Naive thymus-derived CD4-positive, alpha-beta T cell (primary cell): ENCODE data around the gene NID1. TPM values are rescaled to one million over a fixed set of nuclear protein-coding genes. Genes with fewer than 3 reads are reported as not detected.
"Not testable (repeated sequence)": the region's sequence is repeated elsewhere in the genome, so short reads cannot be mapped to it uniquely, and the experiment has no call there.

Source experiments
- ATAC-seq: fragments of 150-1000 bp; cut with Tn5 transposase; 2 replicates; pipeline ENCODE4 v1.10.0; 2021; ENCODE audit warnings: mild to moderate bottlenecking, moderate library complexity
- CTCF ChIA-PET: fragments of 350-600 bp; sonication (Branson Sonifier 250); formaldehyde crosslinking; loops from one replicate; lab custom pipeline; 2021; ENCODE audit warnings: antibody characterized with exemption; lab: Charles Lee
- POLR2A ChIA-PET: fragments of 350-600 bp; sonication (Branson Sonifier 250); formaldehyde crosslinking; loops from one replicate; lab custom pipeline; 2021; ENCODE audit warnings: antibody characterized with exemption, inconsistent platforms; lab: Charles Lee
- DNase-seq, 9 donors: peaks; one replicate each; pipeline versions ENCODE4 v3.0.0 to v3.0.0-alpha.2; 2020 to 2022; ENCODE audit warnings: mixed read lengths in 1 of 9
- H3K27ac ChIP-seq: one replicate; pipeline ENCODE4 v1.7.0; 2013; ENCODE audit warnings: mild to moderate bottlenecking, low read depth, low read length, moderate library complexity
- H3K27me3 ChIP-seq, 2 donors: one replicate each; pipeline ENCODE4 v1.7.0; 2013; ENCODE audit warnings: low read length in 2 of 2, mild to moderate bottlenecking in 2 of 2, moderate library complexity in 2 of 2; ENCODE audit not compliant: control insufficient read depth in 2 of 2, insufficient read depth in 2 of 2
- H3K36me3 ChIP-seq, 3 experiments: 1 replicate in 2 of 3; 2 replicates in 1 of 3; pipeline ENCODE4 v1.7.0; 2013; ENCODE audit warnings: low read length in 3 of 3, mild to moderate bottlenecking in 3 of 3, moderate library complexity in 1 of 3; ENCODE audit not compliant: insufficient read depth in 3 of 3, control insufficient read depth in 2 of 3
- H3K4me1 ChIP-seq, 2 donors: one replicate each; pipeline ENCODE4 v1.7.0; 2013; ENCODE audit warnings: low read length in 2 of 2, mild to moderate bottlenecking in 2 of 2, moderate library complexity in 1 of 2; ENCODE audit not compliant: control insufficient read depth in 2 of 2, insufficient read depth in 2 of 2
- H3K4me3 ChIP-seq: 2 replicates; pipeline ENCODE4 v1.7.0; 2013; ENCODE audit warnings: mild to moderate bottlenecking, low read length
- H3K9me3 ChIP-seq, 3 experiments: 1 replicate in 2 of 3; 2 replicates in 1 of 3; pipeline ENCODE4 v1.7.0; 2013; ENCODE audit warnings: low read length in 3 of 3; ENCODE audit not compliant: control insufficient read depth in 2 of 3
- H3K27ac Mint-ChIP-seq, 9 donors: one replicate each; pipeline ENCODE4 v1.8.0; 2020 to 2022; ENCODE audit warnings: mixed read lengths in 9 of 9, mild to moderate bottlenecking in 8 of 9, moderate library complexity in 5 of 9, inconsistent platforms in 2 of 9
- H3K27me3 Mint-ChIP-seq, 5 donors: one replicate each; pipeline ENCODE4 v1.8.0; 2021 to 2022; ENCODE audit warnings: mixed read lengths in 5 of 5, mild to moderate bottlenecking in 1 of 5
- H3K36me3 Mint-ChIP-seq, 5 donors: one replicate each; pipeline ENCODE4 v1.8.0; 2020 to 2022; ENCODE audit warnings: mixed read lengths in 5 of 5, mild to moderate bottlenecking in 3 of 5, inconsistent platforms in 1 of 5
- H3K4me1 Mint-ChIP-seq, 7 donors: one replicate each; pipeline ENCODE4 v1.8.0; 2020 to 2022; ENCODE audit warnings: mixed read lengths in 7 of 7, mild to moderate bottlenecking in 3 of 7, inconsistent platforms in 1 of 7
- H3K4me3 Mint-ChIP-seq, 10 donors: one replicate each; pipeline ENCODE4 v1.8.0; 2020 to 2022; ENCODE audit warnings: mild to moderate bottlenecking in 10 of 10, mixed read lengths in 10 of 10, moderate library complexity in 6 of 10, inconsistent platforms in 2 of 10
- H3K9me3 Mint-ChIP-seq, 11 donors: one replicate each; pipeline ENCODE4 v1.8.0; 2020 to 2022; ENCODE audit warnings: mixed read lengths in 11 of 11, mild to moderate bottlenecking in 4 of 11, inconsistent platforms in 1 of 11, moderate library complexity in 1 of 11
- intact Hi-C, 2 donors: fragments of 100-400 bp; cut with micrococcal nuclease; formaldehyde crosslinking; loops; one replicate each; pipeline ENCODE4 v1.15.1; 2023
- polyA plus RNA-seq, 2 donors: library from polyadenylated mRNA; unstranded; fragments of 300-500 nt; fragmentation: Illumina TruSeq; gene quantifications; one replicate each; pipeline ENCODE4 v1.2.3, GENCODE V29; 2021
- total RNA-seq, 6 experiments: library from RNA in 5 of 6; stranded (reverse) in 5 of 6; gene quantifications; 1 replicate in 5 of 6; 2 replicates in 1 of 6; pipeline ENCODE4 v1.2.3 and lab custom pipeline; 2021 to 2026

The NID1 gene
- total and polyA plus RNA-seq, 7 experiments from 2014 or later: 0.11 to 6.2 (median 0.22) TPM; not detected in 2

GRCh38 chr1:236078993-236079392 is 14.1 kb upstream of the NID1 start:
- H3K4me3 ChIP-seq: no peak overlapping the region
- ATAC-seq: no peak
- no peak overlapping the region for H3K4me3 Mint-ChIP-seq
- intact Hi-C loops: no loop called here
- peaks cover 0 to 6% (median 0%) of the 10 kb centered on the region in 11 donors for H3K9me3 Mint-ChIP-seq
- no peaks in the 10 kb centered on the region for H3K9me3 ChIP-seq
- H3K36me3 ChIP-seq: no peaks in the 10 kb centered on the region
- H3K27me3 Mint-ChIP-seq: peaks cover 0 to 20% (median 0%) of the 10 kb centered on the region in 5 donors
- H3K36me3 Mint-ChIP-seq: no peaks in the 10 kb centered on the region
- ChIA-PET POLR2A (no interaction called here), CTCF (no interaction called here)
- no peak overlapping the region for H3K27ac ChIP-seq
- H3K27ac Mint-ChIP-seq: no peak overlapping the region
- no peaks in the 10 kb centered on the region for H3K4me1 ChIP-seq
- H3K27me3 ChIP-seq: no peaks in the 10 kb centered on the region
- DNase-seq: no peak
- H3K4me1 Mint-ChIP-seq: no peaks in the 10 kb centered on the region

DNA sequence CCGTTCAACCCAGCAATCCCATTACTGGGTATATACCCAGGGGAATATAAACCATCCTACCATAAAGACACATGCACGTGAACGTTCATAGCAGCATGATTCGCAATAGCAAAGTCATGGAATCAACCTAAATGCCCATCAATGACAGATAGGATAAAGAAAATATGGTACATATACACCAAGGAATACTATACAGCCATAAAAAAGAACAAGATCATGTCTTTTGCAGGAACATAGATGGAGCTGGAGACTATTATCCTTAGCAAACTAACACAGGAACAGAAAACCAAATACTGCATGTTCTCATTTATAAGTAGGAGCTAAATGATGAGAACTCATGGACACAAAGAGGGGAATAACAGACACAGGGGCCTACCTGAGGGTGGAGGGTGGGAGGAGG is 13.2 kb upstream of the NID1 start:
- H3K4me3 ChIP-seq, H3K4me3 Mint-ChIP-seq, ATAC-seq, H3K36me3 ChIP-seq, H3K9me3 Mint-ChIP-seq, H3K27me3 ChIP-seq, DNase-seq, H3K27ac Mint-ChIP-seq, CTCF ChIA-PET, H3K36me3 Mint-ChIP-seq, POLR2A ChIA-PET, H3K9me3 ChIP-seq, H3K4me1 ChIP-seq, H3K27ac ChIP-seq, intact Hi-C loops, H3K4me1 Mint-ChIP-seq: not testable (repeated sequence)
- peaks cover 0 to 22% (median 0%) of the 10 kb centered on the region in 5 donors for H3K27me3 Mint-ChIP-seq

GRCh38 chr1:236075848-236076247 is 11.0 kb upstream of the NID1 start:
- no peaks in the 10 kb centered on the region for H3K4me1 Mint-ChIP-seq
- H3K4me3 Mint-ChIP-seq: no peak overlapping the region
- POLR2A ChIA-PET: no interaction called here
- ATAC-seq (no peak), DNase-seq (no peak)
- H3K27ac Mint-ChIP-seq: no peak overlapping the region
- CTCF ChIA-PET: no interaction called here
- intact Hi-C loops: no loop called here
- no peaks in the 10 kb centered on the region for H3K9me3 ChIP-seq
- H3K27ac ChIP-seq: no peak overlapping the region
- H3K27me3 ChIP-seq: no peaks in the 10 kb centered on the region
- no peaks in the 10 kb centered on the region for H3K4me1 ChIP-seq
- H3K36me3 ChIP-seq: no peaks in the 10 kb centered on the region
- peaks cover 0 to 4% (median 0%) of the 10 kb centered on the region in 5 donors for H3K36me3 Mint-ChIP-seq
- no peak overlapping the region for H3K4me3 ChIP-seq
- peaks cover 0 to 6% (median 1%) of the 10 kb centered on the region in 11 donors for H3K9me3 Mint-ChIP-seq
- H3K27me3 Mint-ChIP-seq: peaks cover 0 to 32% (median 11%) of the 10 kb centered on the region in 5 donors

DNA sequence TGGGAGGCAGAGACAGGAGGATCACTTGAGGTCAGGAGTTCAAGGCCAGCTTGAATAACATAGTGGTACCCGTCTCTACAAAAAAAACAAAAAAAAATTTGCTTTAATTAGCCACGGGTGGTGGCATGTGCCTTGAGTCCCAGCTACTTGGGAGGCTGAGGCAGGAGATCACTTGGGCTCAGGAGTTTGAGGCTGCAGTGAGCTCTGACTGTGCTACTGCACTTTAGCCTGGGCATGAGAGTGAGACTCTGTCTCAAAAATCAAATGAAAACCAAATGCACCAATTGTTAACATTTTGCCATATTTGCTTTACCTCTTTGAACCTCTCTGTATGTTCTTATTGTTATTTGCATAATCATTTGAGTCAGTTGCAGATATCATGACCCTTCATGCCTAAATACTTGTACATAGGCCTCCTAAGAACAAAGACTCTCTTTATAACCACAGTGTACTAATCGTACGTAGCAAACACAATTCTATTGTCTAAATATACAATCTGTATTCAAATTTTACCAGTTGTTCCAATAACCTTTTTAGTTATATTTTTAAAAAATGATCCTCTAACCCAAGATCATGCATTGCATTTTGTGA is 8.5 kb upstream of the NID1 start:
- H3K4me1 Mint-ChIP-seq: no peaks in the 10 kb centered on the region
- Histone ChIP-seq H3K27me3 (no peaks in the 10 kb centered on the region), H3K27ac (no peak overlapping the region), H3K36me3 (no peaks in the 10 kb centered on the region), H3K9me3 (no peaks in the 10 kb centered on the region), H3K4me1 (no peaks in the 10 kb centered on the region), H3K4me3 (no peak overlapping the region)
- ChIA-PET POLR2A (no interaction called here), CTCF (no interaction called here)
- DNase-seq: no peak
- intact Hi-C loops: no loop called here
- H3K36me3 Mint-ChIP-seq: peaks cover 0 to 4% (median 0%) of the 10 kb centered on the region in 5 donors
- H3K4me3 Mint-ChIP-seq: no peak overlapping the region
- H3K27me3 Mint-ChIP-seq: peaks cover 9 to 37% (median 15%) of the 10 kb centered on the region in 5 donors
- peaks cover 0 to 9% (median 0%) of the 10 kb centered on the region in 11 donors for H3K9me3 Mint-ChIP-seq
- no peak overlapping the region for H3K27ac Mint-ChIP-seq
- ATAC-seq: no peak

DNA sequence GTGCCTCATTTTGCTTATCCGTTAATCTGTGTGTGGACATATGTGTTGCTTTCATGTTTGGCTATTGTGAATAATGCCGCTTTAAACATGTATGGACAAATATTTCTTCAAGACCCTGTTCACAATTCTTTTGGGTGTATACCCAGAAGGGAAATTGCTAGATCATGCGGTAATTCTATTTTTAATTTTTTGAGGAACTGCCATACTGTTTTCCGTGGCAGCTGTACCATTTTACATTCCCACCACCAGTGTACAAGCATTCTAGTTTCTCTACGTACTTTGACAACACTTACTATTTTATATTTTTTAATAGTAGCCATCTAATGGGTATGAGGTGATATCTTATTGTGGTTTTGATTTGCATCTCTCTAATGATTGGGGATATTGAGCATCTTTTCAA is 7.1 kb upstream of the NID1 start:
- H3K36me3 Mint-ChIP-seq: peaks cover 0 to 4% (median 0%) of the 10 kb centered on the region in 5 donors
- no peak for ATAC-seq
- no peak overlapping the region for H3K4me3 Mint-ChIP-seq
- intact Hi-C loops: no loop called here
- DNase-seq: no peak
- H3K27me3 ChIP-seq: no peaks in the 10 kb centered on the region
- H3K27ac Mint-ChIP-seq: no peak overlapping the region
- CTCF ChIA-PET: no interaction called here
- no peaks in the 10 kb centered on the region for H3K36me3 ChIP-seq
- H3K27ac ChIP-seq: no peak overlapping the region
- H3K9me3 ChIP-seq: no peaks in the 10 kb centered on the region
- peaks cover 13 to 44% (median 20%) of the 10 kb centered on the region in 5 donors for H3K27me3 Mint-ChIP-seq
- POLR2A ChIA-PET: no interaction called here
- no peak overlapping the region for H3K4me3 ChIP-seq
- H3K9me3 Mint-ChIP-seq: peaks cover 0 to 8% (median 0%) of the 10 kb centered on the region in 11 donors
- H3K4me1 ChIP-seq: peaks cover 0 to 5% of the 10 kb centered on the region in 2 donors
- peaks cover 2 to 10% (median 2%) of the 10 kb centered on the region in 7 donors for H3K4me1 Mint-ChIP-seq

- Mint-ChIP-seq H3K4me1 (peaks cover 11 to 22% (median 15%) of the 10 kb centered on the region in 7 donors), H3K9me3 (peaks cover 0 to 6% (median 0%) of the 10 kb centered on the region in 11 donors), H3K27me3 (peaks cover 18 to 46% (median 33%) of the 10 kb centered on the region in 5 donors), H3K36me3 (peaks cover 0 to 4% (median 0%) of the 10 kb centered on the region in 5 donors), H3K27ac (no peak overlapping the region), H3K4me3 (no peak overlapping the region)
- no peaks in the 10 kb centered on the region for H3K36me3 ChIP-seq
- H3K4me3 ChIP-seq: no peak overlapping the region
- H3K27ac ChIP-seq: no peak overlapping the region
- peaks cover 0 to 1% of the 10 kb centered on the region in 2 donors for H3K27me3 ChIP-seq
- ChIA-PET CTCF (no interaction called here), POLR2A (no interaction called here)
- DNase-seq (no peak), ATAC-seq (no peak)
- H3K9me3 ChIP-seq: no peaks in the 10 kb centered on the region
- intact Hi-C loops: no loop called here
- peaks cover 5 to 12% of the 10 kb centered on the region in 2 donors for H3K4me1 ChIP-seq
Measured at GRCh38 chr1:236070753-236071152, 5.9 kb upstream of the NID1 start.

GRCh38 chr1:236069796-236070195 is 4.9 kb upstream of the NID1 start:
- no peak overlapping the region for H3K4me3 Mint-ChIP-seq
- Histone ChIP-seq H3K4me1 (peaks cover 11 to 12% of the 10 kb centered on the region in 2 donors), H3K36me3 (no peaks in the 10 kb centered on the region), H3K4me3 (no peak overlapping the region), H3K27ac (no peak overlapping the region), H3K9me3 (no peaks in the 10 kb centered on the region), H3K27me3 (peaks cover 0 to 11% of the 10 kb centered on the region in 2 donors)
- DNase-seq: no peak
- intact Hi-C loops: loop anchor here in 1 of 2 donors (5.0 kb wide), 1 partner anchor 202 kb away; the partner anchor contains the start of gene LYST
- H3K27ac Mint-ChIP-seq: no peak overlapping the region
- ATAC-seq: no peak
- ChIA-PET POLR2A (no interaction called here), CTCF (no interaction called here)
- peaks cover 0 to 4% (median 0%) of the 10 kb centered on the region in 5 donors for H3K36me3 Mint-ChIP-seq
- peaks cover 0 to 6% (median 0%) of the 10 kb centered on the region in 11 donors for H3K9me3 Mint-ChIP-seq
- peaks cover 14 to 27% (median 20%) of the 10 kb centered on the region in 7 donors for H3K4me1 Mint-ChIP-seq
- H3K27me3 Mint-ChIP-seq: peaks cover 23 to 46% (median 35%) of the 10 kb centered on the region in 5 donors
